Amniotic stem cell (primary cell): Measurements from ENCODE around the gene MAPK7.

Source experiments
- DNase-seq: peaks from one replicate; lab custom pipeline; 2025; lab: John Stamatoyannopoulos, UW

Gene MAPK7

GRCh38 chr17:19421219-19421618, 42.9 kb downstream of the MAPK7 start:
- DNase-seq: no peak

- no peak for DNase-seq
These were observed 43.6 kb downstream of the MAPK7 start for GRCh38 chr17:19421926-19422325.

- no peak for DNase-seq
These were observed 46.9 kb downstream of the MAPK7 start for GRCh38 chr17:19424934-19425868.

- DNase-seq: no peak
These were observed 48.3 kb downstream of the MAPK7 start for GRCh38 chr17:19426631-19427030.

- DNase-seq: no peak
These were observed 53.4 kb downstream of the MAPK7 start for GRCh38 chr17:19431691-19432090.
